ENCODE results near the gene MON1B. TPM values are rescaled to one million over a fixed set of nuclear protein-coding genes. Genes with fewer than 3 reads are reported as not detected.
A peak's percentile ranks its signal among the peaks of the same experiment; 100 is the strongest.

Gene MON1B
- total and polyA plus RNA-seq, 2 of the 13 experiments (the other 11 are each of a cell fraction or from before 2014, with no cell fraction given), result 13.4 to 15.6 TPM

DNA sequence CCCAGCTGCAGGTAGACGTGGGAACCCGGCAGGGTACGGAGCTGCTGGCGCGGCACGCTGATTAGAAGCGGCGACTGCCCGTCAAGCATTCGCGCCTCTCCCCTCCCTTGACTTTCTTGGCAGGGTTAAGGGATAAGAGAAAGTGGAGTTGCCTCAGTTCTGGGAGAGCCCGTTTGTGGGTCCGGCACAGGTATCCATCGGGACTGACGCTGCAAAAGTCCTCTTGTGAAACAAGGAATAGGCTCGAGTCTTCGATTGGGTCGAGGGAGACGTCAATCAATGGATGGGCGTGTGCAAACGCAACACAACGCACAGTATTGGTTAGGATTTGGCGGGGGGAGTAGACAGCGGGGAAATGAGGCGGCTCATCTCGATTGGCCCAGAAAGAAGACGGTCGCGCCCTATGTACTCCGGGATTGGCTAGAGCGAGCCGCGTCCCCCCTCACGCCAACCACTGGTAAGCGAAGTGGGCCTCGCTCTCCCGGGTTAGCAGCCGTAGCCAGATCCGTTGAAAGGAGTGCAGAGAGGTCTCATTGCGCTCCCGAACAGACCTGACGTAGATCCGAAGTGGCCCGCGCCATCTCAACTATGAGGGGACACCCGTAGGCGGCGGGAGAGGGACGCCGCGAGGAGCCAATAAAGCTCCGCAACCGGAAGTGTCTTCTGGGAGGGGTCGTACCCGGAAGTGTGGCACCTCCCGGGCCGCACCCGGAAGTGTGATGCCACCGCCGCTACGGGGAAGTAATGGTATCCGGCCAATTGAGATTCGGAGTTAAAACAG lies at the start of gene MON1B (continued):
- TF ChIP-seq, protein P1, sequence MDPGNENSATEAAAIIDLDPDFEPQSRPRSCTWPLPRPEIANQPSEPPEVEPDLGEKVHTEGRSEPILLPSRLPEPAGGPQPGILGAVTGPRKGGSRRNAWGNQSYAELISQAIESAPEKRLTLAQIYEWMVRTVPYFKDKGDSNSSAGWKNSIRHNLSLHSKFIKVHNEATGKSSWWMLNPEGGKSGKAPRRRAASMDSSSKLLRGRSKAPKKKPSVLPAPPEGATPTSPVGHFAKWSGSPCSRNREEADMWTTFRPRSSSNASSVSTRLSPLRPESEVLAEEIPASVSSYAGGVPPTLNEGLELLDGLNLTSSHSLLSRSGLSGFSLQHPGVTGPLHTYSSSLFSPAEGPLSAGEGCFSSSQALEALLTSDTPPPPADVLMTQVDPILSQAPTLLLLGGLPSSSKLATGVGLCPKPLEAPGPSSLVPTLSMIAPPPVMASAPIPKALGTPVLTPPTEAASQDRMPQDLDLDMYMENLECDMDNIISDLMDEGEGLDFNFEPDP (CRISPR knock-in tag; conservative IDR thresholded peaks at IDR 0.05), result no peak
- TF ChIP-seq ZNF557 (CRISPR knock-in tag; IDR thresholded peaks at IDR 0.05) (peak; percentile 64; the same call in 1 of the 2 replicates), ZNF124 (CRISPR knock-in tag; IDR thresholded peaks at IDR 0.05) (peak; percentile 73; the same call in 1 of the 2 replicates), HNRNPH1 (optimal IDR thresholded peaks at IDR 0.05; ENCODE audit: low read depth, low read length) (no peak), ZNF296 (CRISPR knock-in tag; conservative IDR thresholded peaks at IDR 0.05) (no peak), ZNF251 (CRISPR knock-in tag; IDR thresholded peaks at IDR 0.05) (no peak), PRPF4 (IDR thresholded peaks at IDR 0.05; ENCODE audit: low read depth, low read length, poor library complexity, severe bottlenecking) (no peak), SCMH1 (CRISPR knock-in tag; IDR thresholded peaks at IDR 0.05; ENCODE audit: borderline replicate concordance) (no peak), HMG20A (CRISPR knock-in tag; IDR thresholded peaks at IDR 0.05; ENCODE audit: borderline replicate concordance) (no peak), ATF1 (CRISPR knock-in tag; IDR thresholded peaks at IDR 0.05) (peak; percentile 88), ZNF331 (CRISPR knock-in tag; IDR thresholded peaks at IDR 0.05) (peak; percentile 5; the same call in 1 of the 2 replicates), ZNF501 (CRISPR knock-in tag; IDR thresholded peaks at IDR 0.05) (peak; percentile 91; the same call in 1 of the 2 replicates), ZNF558 (CRISPR knock-in tag; IDR thresholded peaks at IDR 0.05; ENCODE audit: borderline replicate concordance) (peak; percentile 32; the same call in 1 of the 2 replicates), ZNF33B (CRISPR knock-in tag; IDR thresholded peaks at IDR 0.05) (peak; percentile 87; the same call in 1 of the 2 replicates), SNRNP70 (IDR thresholded peaks at IDR 0.05; ENCODE audit: low read depth, low read length) (no peak), ZMAT3 (CRISPR knock-in tag; conservative IDR thresholded peaks at IDR 0.05) (peak; percentile 84), ZNF709 (CRISPR knock-in tag; IDR thresholded peaks at IDR 0.05) (peak; percentile 68; the same call in 1 of the 2 replicates)
- TF ChIP-seq, protein P2, sequence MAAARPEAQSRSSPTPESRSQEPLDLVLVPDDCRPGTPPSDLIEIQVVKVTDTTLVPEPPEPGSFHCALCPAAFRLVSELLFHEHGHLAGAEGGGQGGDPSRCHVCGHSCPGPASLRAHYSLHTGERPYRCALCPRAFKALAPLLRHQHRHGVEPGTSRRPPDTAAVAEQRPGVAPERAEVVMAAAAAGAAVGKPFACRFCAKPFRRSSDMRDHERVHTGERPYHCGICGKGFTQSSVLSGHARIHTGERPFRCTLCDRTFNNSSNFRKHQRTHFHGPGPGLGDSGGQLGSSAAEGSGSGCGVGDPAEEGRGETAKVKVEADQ (CRISPR knock-in tag; IDR thresholded peaks at IDR 0.05; ENCODE audit: borderline replicate concordance), result no peak; the same call in none of the 2 replicates
- TF ChIP-seq, protein P3, sequence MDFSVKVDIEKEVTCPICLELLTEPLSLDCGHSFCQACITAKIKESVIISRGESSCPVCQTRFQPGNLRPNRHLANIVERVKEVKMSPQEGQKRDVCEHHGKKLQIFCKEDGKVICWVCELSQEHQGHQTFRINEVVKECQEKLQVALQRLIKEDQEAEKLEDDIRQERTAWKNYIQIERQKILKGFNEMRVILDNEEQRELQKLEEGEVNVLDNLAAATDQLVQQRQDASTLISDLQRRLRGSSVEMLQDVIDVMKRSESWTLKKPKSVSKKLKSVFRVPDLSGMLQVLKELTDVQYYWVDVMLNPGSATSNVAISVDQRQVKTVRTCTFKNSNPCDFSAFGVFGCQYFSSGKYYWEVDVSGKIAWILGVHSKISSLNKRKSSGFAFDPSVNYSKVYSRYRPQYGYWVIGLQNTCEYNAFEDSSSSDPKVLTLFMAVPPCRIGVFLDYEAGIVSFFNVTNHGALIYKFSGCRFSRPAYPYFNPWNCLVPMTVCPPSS (IDR thresholded peaks at IDR 0.05), result no peak
- TF ChIP-seq, protein P4, sequence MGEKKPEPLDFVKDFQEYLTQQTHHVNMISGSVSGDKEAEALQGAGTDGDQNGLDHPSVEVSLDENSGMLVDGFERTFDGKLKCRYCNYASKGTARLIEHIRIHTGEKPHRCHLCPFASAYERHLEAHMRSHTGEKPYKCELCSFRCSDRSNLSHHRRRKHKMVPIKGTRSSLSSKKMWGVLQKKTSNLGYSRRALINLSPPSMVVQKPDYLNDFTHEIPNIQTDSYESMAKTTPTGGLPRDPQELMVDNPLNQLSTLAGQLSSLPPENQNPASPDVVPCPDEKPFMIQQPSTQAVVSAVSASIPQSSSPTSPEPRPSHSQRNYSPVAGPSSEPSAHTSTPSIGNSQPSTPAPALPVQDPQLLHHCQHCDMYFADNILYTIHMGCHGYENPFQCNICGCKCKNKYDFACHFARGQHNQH (CRISPR knock-in tag; IDR thresholded peaks at IDR 0.05), result peak; percentile 30
- TF ChIP-seq, protein P5, sequence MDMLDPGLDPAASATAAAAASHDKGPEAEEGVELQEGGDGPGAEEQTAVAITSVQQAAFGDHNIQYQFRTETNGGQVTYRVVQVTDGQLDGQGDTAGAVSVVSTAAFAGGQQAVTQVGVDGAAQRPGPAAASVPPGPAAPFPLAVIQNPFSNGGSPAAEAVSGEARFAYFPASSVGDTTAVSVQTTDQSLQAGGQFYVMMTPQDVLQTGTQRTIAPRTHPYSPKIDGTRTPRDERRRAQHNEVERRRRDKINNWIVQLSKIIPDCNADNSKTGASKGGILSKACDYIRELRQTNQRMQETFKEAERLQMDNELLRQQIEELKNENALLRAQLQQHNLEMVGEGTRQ (IDR thresholded peaks at IDR 0.05; ENCODE audit: low read depth, low read length), result no peak
- TF ChIP-seq, protein P5 (CRISPR knock-in tag; IDR thresholded peaks at IDR 0.05; ENCODE audit: borderline replicate concordance), result no peak
